Omental fat pad (tissue), 4 donors: ENCODE data around the gene CROCC. TPM values are rescaled to one million over a fixed set of nuclear protein-coding genes. Genes with fewer than 3 reads are reported as not detected.
A peak's percentile ranks its signal among the peaks of the same experiment; 100 is the strongest.

ENCODE experiments used
- ATAC-seq: fragments of 150-250 bp; one replicate; pipeline ENCODE4 v1.9.1; 2016; ENCODE audit warnings: mild to moderate bottlenecking, moderate library complexity; ENCODE audit not compliant: low FRiP score
- DNase-seq: peaks from one replicate; pipeline ENCODE4 v3.0.0-alpha.2; 2019; ENCODE audit warnings: low spot score
- total RNA-seq, 4 donors: library from RNA; depleted of rRNA; stranded (reverse); fragments of >200 nt; gene quantifications; one replicate each; pipeline ENCODE4 v1.1.0, GENCODE V29; 2016
- TF ChIP-seq, protein P1 (sequence below), 3 donors: fragments of 450-650 bp; IDR thresholded peaks; one replicate each; pipeline ENCODE4 v1.5.1; 2016 to 2017; ENCODE audit warnings: antibody characterized with exemption in 3 of 3, mild to moderate bottlenecking in 3 of 3, moderate library complexity in 2 of 3

Gene CROCC
- total RNA-seq, 4 donors from 2014 or later = 10.9 to 24.1 (median 14.0) TPM

DNA sequence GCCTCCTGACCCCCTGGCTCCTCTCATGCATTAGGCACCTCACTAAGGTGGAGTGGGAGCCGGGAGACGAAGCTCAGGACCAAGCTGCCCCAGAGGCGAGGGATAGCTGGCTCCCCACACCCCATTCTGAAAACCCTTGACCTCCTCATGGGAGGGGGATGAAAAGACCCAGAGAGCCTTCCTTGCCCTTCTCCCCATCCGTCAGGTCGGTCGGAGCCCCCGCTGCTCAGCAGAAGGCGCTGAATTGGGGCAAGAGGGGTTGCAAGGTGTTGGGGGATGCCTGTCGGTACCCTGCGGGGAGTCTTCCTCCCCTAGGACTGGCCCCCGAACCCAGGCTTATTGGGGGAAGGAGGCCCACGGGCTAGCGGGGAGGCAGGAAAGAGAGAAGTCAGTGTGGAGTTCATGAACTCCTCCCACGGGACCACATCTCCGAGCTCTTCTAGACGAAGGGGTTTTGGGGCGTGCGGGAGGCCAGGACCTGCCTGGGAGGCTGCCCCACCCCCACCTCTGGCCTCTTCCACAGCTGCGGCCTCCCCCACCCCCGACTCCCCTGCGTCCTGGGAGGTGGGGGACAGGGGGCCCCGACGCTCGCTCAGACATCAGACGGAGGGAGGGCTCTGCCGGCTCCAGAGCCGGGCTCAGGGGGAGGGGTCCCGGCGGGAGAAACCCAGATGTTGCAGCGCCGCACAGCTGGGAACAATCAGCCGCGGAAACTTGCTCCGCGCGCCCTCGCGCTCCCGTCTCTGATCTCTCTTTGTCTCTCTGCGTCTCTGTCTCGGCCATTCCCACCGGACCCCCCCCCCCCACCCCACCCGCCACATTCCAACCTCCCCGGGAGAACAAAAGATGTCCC is 58.0 kb downstream of the CROCC start:
- TF ChIP-seq, protein P1, sequence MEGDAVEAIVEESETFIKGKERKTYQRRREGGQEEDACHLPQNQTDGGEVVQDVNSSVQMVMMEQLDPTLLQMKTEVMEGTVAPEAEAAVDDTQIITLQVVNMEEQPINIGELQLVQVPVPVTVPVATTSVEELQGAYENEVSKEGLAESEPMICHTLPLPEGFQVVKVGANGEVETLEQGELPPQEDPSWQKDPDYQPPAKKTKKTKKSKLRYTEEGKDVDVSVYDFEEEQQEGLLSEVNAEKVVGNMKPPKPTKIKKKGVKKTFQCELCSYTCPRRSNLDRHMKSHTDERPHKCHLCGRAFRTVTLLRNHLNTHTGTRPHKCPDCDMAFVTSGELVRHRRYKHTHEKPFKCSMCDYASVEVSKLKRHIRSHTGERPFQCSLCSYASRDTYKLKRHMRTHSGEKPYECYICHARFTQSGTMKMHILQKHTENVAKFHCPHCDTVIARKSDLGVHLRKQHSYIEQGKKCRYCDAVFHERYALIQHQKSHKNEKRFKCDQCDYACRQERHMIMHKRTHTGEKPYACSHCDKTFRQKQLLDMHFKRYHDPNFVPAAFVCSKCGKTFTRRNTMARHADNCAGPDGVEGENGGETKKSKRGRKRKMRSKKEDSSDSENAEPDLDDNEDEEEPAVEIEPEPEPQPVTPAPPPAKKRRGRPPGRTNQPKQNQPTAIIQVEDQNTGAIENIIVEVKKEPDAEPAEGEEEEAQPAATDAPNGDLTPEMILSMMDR (IDR thresholded peaks at IDR 0.05) = no peak
- DNase-seq (no peak), ATAC-seq (no peak)

DNA sequence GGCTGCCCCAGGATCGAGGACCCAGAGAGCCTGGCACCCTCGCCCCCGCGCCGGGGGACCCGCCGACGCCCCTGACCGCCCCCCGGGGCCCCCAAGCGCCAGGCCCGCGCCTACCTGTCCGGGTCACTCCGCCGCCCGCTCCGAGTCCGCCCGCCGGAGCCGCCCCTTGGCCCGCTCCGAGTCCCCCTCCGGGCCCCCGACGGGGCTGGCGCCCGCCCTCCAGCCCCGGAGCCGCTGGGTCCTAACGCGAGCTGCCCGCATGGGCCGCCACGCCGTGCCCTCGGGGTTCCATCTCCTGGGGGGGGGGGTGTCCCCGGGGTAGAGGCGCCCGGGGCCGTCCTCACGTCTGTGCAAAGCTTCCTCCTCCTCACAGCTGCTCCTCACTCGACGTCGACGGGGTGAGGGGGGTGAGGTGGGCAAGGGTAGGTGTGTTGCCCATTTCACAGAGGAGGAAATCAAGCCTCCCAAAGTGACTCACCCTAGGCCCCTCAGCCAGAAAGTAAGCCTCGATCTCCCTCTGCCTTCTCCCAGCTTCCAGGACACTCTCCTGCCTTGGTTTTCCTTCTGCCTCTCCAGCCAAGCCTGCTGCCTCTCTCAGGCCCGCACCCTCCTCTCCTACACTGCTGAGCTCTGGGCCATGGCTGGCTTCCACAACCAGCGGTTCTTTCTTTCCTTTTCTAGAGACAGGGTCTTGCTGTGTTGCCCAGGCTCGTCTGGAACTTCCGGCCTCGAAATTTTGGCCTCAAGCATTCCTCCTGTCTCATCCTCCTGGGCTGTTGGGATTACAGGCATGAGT is 58.9 kb downstream of the CROCC start, which contains the start of gene MFAP2:
Gene MFAP2, minus strand, starts transcription at position 148 of the 796 bp plus-strand sequence. CDS start 2,347 bp downstream, outside the sequence.
- DNase-seq (no peak), ATAC-seq (no peak)
- TF ChIP-seq, protein P1 (IDR thresholded peaks at IDR 0.05) = no peak

DNA sequence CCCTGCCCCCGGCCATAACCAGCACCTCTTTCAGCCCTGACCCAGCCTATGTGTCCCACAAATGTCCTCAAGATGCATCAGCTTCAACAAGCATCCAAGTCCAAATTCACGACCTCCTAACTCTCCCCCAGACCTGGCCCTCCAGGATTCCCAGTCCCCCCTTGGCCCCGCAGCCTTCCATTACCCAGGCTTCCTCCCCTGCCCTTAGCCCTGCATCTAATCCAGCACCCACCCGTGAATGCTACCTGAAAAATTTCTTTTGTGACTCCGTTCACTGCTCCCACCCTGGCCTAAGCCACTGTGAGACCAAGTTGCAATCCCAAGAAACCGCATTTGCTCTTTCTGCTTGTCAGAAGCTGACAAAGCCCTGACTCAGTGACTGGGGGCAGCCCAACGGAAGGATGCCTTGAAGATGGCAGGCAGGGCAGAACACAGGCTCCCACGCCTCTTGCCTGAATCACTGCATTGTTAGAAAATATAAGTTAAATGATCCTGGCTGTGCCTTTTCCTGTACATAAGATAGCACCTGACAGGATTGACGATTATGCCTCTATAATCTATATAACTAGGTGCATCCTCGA is 59.6 kb downstream of the CROCC start:
- TF ChIP-seq, protein P1 (IDR thresholded peaks at IDR 0.05) = no peak
- no peak for DNase-seq
- ATAC-seq = no peak

DNA sequence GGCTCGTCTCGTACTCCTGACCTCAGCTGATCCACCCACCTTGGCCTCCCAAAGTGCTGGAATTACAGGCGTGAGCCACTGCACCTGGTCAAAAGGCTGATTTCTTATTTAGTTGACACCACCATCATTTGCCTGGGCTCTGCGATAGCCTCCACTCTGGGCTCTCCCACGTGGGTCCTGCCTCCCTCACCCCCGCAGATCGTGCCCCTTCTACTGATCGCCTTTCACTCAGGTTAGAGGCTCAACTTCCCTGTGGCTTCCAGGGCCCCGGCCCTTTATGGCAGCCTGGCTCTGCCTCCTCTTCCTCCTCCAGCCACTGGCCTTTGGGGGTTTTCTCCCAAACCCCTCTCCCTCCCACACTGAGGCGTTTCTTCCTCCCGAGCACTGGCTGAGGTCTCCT is 61.2 kb downstream of the CROCC start:
- TF ChIP-seq, protein P1 (IDR thresholded peaks at IDR 0.05) = no peak
- DNase-seq (no peak), ATAC-seq (no peak)

DNA sequence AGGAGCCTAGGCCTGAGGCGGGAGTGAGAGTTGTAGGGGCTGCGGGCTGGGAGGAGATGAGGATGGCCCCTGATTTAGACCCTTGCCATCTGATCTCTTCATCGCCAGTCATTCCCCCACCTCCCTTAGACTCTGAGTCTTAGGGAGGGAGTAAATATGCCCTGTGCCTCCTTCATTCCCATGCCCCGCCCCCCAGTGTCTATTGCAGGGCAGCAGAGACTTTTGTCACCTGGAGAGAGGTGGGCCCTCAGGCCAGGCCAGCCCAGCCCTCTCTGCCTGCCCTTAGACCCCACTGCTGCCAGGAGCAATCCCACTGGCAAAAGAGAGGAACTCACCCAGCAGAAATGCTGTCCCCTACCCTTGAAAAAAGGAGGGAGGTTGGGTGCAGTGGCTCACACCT is 61.9 kb downstream of the CROCC start:
- no peak for ATAC-seq
- no peak for DNase-seq
- TF ChIP-seq, protein P1 (IDR thresholded peaks at IDR 0.05) = no peak

DNA sequence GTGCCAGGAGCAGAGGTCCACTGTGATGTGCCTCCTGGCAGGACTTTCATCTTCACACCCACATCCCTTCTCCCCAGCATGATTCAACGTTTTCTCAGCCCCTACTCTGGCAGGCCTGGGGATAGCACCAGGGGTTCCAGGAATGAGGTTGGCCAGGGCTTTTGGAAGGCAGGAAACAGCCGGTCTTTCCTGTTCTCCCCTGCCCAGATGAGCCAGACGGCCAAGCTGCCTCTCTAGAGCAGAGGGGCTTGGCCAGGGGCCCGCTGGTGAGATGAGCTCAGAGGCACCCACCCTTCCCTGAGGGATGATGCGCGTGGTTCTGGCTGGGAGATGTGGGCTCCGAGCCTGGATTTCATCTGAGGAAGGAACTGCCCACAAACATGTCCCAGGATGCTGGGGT is 63.0 kb downstream of the CROCC start:
- ATAC-seq (peak; percentile 93), DNase-seq (peak; percentile 51)
- TF ChIP-seq, protein P1 (IDR thresholded peaks at IDR 0.05) = no peak
